H1 (cell line): ENCODE measurements around the gene EIF1B.

Experiments
- CTCF ChIP-seq, 3 experiments: IDR thresholded peaks; 1 replicate in 2 of 3; 2 replicates in 1 of 3; pipeline versions ENCODE4 v1.5.1 to v1.6.1; 2011; ENCODE audit warnings: low read length in 3 of 3, mild to moderate bottlenecking in 3 of 3, inconsistent platforms in 2 of 3, low read depth in 1 of 3, moderate library complexity in 1 of 3; ENCODE audit not compliant: insufficient read depth in 1 of 3; ENCODE audit errors: control extremely low read depth in 1 of 3
- GABPA ChIP-seq: IDR thresholded peaks from 2 replicates; pipeline ENCODE4 v1.6.1; 2011; ENCODE audit warnings: mild to moderate bottlenecking, low read length, moderate library complexity, borderline replicate concordance; ENCODE audit not compliant: insufficient read depth
- HDAC2 ChIP-seq, 2 experiments: fragments of 300-600 bp in 1 of 2; sonication (generic) in 1 of 2; IDR thresholded peaks; 2 replicates each; pipeline ENCODE4 v1.6.1; 2011 to 2012; ENCODE audit warnings: low read depth in 2 of 2, low read length in 2 of 2, mild to moderate bottlenecking in 2 of 2, moderate library complexity in 2 of 2, borderline replicate concordance in 1 of 2, inconsistent platforms in 1 of 2
- NANOG ChIP-seq: IDR thresholded peaks from 2 replicates; pipeline ENCODE4 v1.6.1; 2011; ENCODE audit warnings: low read length, low read depth, mild to moderate bottlenecking, inconsistent platforms; ENCODE audit not compliant: insufficient read depth, poor library complexity, severe bottlenecking
- POLR2A ChIP-seq, 2 experiments: IDR thresholded peaks; 1 replicate in 1 of 2; 2 replicates in 1 of 2; pipeline ENCODE4 v1.6.1; 2011; ENCODE audit warnings: low read depth in 2 of 2, low read length in 2 of 2, mild to moderate bottlenecking in 2 of 2; ENCODE audit errors: control extremely low read depth in 1 of 2
- RFX5 ChIP-seq: IDR thresholded peaks from 2 replicates; pipeline ENCODE4 v1.6.1; 2011; ENCODE audit warnings: low read depth, low read length, improper control_type of control experiment, borderline replicate concordance
- RNF2 ChIP-seq: fragments of 200-900, 300-1000 bp; sonication (generic); IDR thresholded peaks from 2 replicates; pipeline ENCODE4 v1.7.1; 2016; ENCODE audit warnings: borderline replicate concordance, low read depth, mild to moderate bottlenecking, antibody characterized with exemption, low read length; ENCODE audit not compliant: poor library complexity, severe bottlenecking; ENCODE audit errors: missing control alignments
- YY1 ChIP-seq: IDR thresholded peaks from 2 replicates; pipeline ENCODE4 v1.6.1; 2011; ENCODE audit warnings: low read depth, mild to moderate bottlenecking, low read length

- TF ChIP-seq RFX5 (no peak), POLR2A (IDR thresholded peaks at IDR 0.05; ENCODE audit: control extremely low read depth in 1 of 2, low read depth in 2 of 2, low read length in 2 of 2) (no peak), GABPA (no peak), RNF2 (no peak), YY1 (no peak), CTCF (IDR thresholded peaks at IDR 0.05; ENCODE audit: control extremely low read depth in 1 of 3, insufficient read depth in 1 of 3, low read depth in 1 of 3, low read length in 3 of 3) (no peak), HDAC2 (IDR thresholded peaks at IDR 0.05; ENCODE audit: borderline replicate concordance in 1 of 2, low read depth in 2 of 2, low read length in 2 of 2) (no peak), NANOG (no peak)
Observed at GRCh38 chr3:40350529-40350928, 41.0 kb downstream of the EIF1B start.
